Pulmonary artery endothelial cell (primary cell): Measurements from ENCODE around the gene ZNF148. TPM values are rescaled to one million over a fixed set of nuclear protein-coding genes. Genes with fewer than 3 reads are reported as not detected.

Experiments used
- DNase-seq: peaks from one replicate; pipeline ENCODE4 v3.0.0-alpha.2; 2011; ENCODE audit warnings: low read depth, low spot score
- total RNA-seq: library from RNA; depleted of rRNA; stranded (reverse); fragments of >200 nt; gene quantifications from 2 replicates; pipeline ENCODE4 v1.2.3, GENCODE V29; 2014

ZNF148 gene
- total RNA-seq, 1 donor from 2014 or later: 24.1 TPM

GRCh38 chr3:125289429-125289981 lies 85.6 kb downstream of the ZNF148 start:
- no peak for DNase-seq

- DNase-seq: no peak
These were observed 87.9 kb downstream of the ZNF148 start for GRCh38 chr3:125287248-125287647.

GRCh38 chr3:125281381-125281780 lies 93.7 kb downstream of the ZNF148 start:
- DNase-seq: no peak

GRCh38 chr3:125280668-125281361 lies 94.3 kb downstream of the ZNF148 start:
- DNase-seq: peak; percentile 50

GRCh38 chr3:125278155-125278554 lies 97.0 kb downstream of the ZNF148 start:
- DNase-seq: no peak

GRCh38 chr3:125271127-125271526 lies 104.0 kb downstream of the ZNF148 start:
- DNase-seq: no peak

GRCh38 chr3:125267460-125267859 lies 107.7 kb downstream of the ZNF148 start:
- no peak for DNase-seq

GRCh38 chr3:125266971-125267370 lies 108.2 kb downstream of the ZNF148 start:
- DNase-seq: no peak

GRCh38 chr3:125262161-125262560 lies 113.0 kb downstream of the ZNF148 start:
- no peak for DNase-seq

GRCh38 chr3:125261031-125261430 lies 114.1 kb downstream of the ZNF148 start:
- no peak for DNase-seq

GRCh38 chr3:125260158-125260557 lies 115.0 kb downstream of the ZNF148 start:
- no peak for DNase-seq

GRCh38 chr3:125257536-125257935 lies 117.6 kb downstream of the ZNF148 start:
- DNase-seq: peak; percentile 29

- DNase-seq: no peak
These were observed 118.5 kb downstream of the ZNF148 start for GRCh38 chr3:125256675-125257074.

GRCh38 chr3:125250973-125251372 lies 124.2 kb downstream of the ZNF148 start:
- no peak for DNase-seq

- DNase-seq: no peak
These were observed 128.9 kb downstream of the ZNF148 start for GRCh38 chr3:125246237-125246636.

GRCh38 chr3:125245521-125245920 lies 129.6 kb downstream of the ZNF148 start:
- no peak for DNase-seq

- no peak for DNase-seq
These were observed 134.6 kb downstream of the ZNF148 start for GRCh38 chr3:125240496-125240895.

- no peak for DNase-seq
These were observed 135.9 kb downstream of the ZNF148 start for GRCh38 chr3:125239266-125239665.

- no peak for DNase-seq
These were observed 136.4 kb downstream of the ZNF148 start for GRCh38 chr3:125238759-125239158.

GRCh38 chr3:125236331-125236903 lies 138.7 kb downstream of the ZNF148 start:
- no peak for DNase-seq

GRCh38 chr3:125234831-125235230 lies 140.3 kb downstream of the ZNF148 start:
- no peak for DNase-seq

- no peak for DNase-seq
These were observed 142.7 kb downstream of the ZNF148 start for GRCh38 chr3:125232401-125232800.

- peak; percentile 57 for DNase-seq
These were observed 143.2 kb downstream of the ZNF148 start for GRCh38 chr3:125231895-125232294.
